CD4-positive, alpha-beta T cell treated with Interleukin-12 subunit alpha and Interleukin-12 subunit beta, for 1 hour (primary cell): ENCODE measurements around the gene ACVR1B.

Source experiments
- DNase-seq: peaks from one replicate; pipeline ENCODE4 v3.0.0-alpha.2; 2020

Gene ACVR1B

GRCh38 chr12:51944608-51945233, 6.8 kb upstream of the ACVR1B start:
- DNase-seq, result no peak

DNA sequence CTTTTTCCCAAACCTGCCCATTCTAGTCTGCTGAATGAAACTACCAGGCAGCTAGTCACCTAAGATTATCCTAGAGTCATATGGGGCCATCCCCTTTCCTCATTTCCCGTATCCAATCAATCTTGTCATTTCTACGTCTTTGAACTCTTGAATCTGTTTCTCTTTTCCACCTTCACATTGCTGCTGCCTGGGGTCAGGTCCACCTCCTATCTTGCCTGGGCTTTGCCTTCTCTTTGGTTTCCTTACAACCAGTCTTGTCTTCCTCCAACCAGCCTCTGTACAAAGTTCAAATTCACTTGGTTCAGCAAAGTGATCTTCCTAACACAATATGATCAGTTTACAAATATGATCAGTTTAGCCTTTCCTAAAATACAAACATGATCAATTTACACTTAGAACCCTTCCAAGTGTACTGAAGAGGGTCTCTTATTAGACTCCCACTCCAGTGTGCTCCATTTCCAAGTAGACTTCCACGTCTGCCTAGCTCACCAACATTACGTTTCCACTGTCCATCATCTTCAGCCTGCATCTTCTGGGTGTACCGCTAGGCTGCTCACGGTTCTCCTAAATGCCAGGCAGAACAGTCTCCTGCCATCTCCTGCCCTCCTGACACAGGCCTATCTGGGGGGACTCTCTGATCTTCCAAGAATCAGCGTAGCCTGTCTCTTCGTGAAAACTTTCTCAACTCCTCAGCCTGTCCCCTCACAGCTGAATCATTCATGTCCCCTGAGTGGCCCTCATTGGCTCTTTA, 4.1 kb upstream of the ACVR1B start:
- DNase-seq, result no peak

- DNase-seq, result no peak
These were observed 3.4 kb upstream of the ACVR1B start for GRCh38 chr12:51948066-51948465.

DNA sequence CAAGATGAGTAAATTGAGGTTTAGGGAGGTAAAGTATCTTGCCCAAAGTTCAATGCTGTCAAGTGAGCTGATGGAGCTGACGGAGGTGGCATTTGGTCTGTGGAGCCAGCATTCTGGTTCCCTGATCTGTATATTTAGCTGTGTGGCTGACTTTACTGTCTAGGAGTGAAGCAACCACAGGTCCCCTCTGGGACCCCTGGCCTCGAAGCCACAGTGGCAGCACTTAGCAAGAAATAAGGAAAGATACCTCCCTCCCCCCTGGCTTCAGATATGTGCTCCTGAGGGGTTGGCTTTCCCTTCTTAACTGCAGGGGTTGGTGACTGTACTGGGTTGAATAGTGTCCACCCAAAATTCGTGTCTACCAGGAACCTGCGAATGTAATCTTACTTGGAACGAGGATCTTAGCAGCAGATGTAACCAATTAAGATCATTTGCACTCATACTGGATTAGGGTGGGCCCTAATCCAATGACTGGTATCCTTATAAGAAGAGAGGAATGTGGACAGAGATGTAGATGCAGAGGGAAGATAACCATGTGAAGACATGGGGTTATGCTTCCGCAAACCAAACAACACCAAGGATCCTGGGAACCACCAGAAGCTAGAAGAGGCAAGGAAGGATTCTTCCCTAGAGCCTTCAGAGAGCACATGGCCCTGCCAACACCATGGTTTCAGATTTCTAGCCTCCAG, 2.0 kb upstream of the ACVR1B start:
- DNase-seq, result no peak

GRCh38 chr12:51950682-51951198, 759 bp upstream of the ACVR1B start:
- no peak for DNase-seq

DNA sequence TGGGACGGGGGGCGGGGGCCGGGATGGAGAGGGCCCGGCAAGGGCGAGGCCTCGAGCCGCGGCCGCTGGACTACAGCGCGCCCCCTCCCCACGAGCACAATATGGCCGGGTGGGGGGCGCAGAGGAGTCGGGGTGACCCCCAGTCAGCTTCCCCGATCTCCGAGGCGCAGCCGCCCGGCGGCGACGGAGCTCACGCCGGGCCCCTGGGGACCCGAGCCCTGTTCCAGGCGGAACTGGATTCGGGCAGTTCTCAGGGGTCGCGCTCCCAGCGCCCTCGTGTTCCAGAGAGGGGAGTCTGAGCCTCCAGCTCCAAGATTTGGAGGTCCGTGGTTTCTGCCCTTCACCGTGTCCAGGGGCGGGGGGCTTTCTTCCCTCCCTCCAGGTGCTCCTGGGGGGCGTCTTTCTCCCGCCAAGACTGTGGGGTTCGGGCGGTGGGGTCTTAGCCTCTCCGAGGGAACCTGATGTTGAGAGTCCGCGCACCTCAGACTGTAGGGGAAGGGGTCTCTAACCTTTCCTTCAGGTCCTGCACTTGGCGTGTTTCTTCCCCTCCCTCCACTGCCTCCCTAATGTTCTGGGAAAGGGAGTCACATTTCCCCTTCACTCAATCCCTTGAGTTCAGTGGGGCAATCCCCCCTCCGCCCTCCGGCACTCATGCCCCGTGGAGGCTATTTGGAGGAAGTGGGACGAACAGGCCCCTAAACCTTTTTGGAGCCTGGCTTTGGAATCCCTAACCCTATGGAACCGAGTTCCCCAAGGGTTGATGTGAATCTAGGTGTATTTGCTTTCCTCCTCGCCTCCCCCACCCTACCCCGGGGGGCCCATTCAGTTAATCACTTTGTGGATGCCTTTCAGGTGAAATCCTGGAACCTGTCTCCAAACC, 584 bp downstream of the ACVR1B start:
- no peak for DNase-seq

DNA sequence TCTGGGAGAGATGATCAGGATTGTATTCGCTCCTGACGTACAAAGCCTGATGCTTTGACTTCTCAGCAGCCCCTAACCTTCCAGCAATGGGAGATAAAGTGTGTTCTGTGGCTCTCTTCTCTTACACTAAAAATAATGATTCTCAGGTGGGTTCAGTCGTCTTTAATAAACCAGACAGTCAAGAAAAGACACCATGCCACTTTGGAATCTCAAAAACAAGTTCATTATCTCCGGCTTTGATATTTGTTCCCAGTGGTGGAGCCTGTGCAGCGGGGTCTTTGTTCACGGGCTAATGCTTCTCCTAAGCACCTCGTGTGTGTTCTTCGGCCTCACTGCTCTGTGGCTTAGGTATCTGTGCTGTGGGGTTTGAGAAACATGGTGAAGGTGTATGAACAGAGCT, 1.6 kb downstream of the ACVR1B start:
- no peak for DNase-seq

DNA sequence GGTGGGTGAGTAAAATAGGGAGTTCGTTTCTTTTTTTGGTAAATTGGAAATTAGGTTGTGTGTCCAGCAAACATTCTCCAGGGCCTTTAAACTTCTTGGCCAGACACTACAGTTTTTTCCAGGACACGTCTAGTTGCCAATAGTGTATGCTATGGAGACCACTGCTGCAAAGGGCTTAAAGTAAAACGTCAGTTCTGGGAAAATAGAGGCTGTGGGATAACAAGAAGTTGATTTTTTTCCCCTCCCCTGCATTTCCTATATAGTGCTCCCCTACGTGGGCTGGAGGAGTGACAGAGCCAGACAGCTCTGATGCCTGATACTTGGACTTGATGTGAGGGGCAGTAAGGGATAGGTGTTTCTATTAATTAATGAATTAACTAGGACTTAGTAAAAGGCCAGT, 2.4 kb downstream of the ACVR1B start:
- no peak for DNase-seq

DNA sequence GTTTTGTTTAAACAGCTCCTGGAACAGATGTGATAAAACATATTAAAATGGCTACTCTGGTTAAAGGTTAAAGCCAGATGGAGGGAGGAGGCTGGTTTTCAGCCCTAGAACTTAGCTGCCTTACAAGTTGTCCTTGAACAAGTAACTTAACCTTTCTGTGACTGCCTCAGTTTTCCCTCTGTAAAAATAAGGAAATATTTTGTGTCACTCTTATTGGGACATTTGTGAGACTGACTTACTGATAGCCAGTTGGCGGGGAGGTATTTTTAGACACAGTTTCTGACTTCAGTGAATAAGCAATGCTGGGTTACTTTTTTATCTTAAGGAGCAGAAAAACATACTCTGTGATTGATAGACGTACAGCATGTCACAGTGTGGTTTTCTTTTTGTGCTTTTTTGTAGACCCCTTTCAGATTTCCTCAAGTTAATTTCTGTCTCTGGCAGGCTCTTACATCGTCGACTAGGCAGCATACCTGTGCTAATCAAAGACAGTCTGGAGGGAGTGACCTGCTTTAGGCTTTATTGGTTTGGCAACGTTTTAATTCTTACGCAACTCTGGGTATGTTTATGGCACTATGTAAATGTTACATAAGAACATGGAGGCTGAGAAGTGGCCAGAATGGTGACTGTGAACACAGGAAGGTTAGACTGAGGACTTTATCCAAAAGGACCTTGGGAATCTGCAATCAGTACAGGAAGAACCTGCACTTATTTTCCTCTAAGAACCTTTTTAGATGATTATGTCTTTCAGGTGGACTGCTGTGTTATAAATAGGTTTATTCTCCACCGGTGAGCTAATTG, 3.3 kb downstream of the ACVR1B start:
- no peak for DNase-seq

- no peak for DNase-seq
These were observed 4.2 kb downstream of the ACVR1B start for GRCh38 chr12:51955702-51956101.

DNA sequence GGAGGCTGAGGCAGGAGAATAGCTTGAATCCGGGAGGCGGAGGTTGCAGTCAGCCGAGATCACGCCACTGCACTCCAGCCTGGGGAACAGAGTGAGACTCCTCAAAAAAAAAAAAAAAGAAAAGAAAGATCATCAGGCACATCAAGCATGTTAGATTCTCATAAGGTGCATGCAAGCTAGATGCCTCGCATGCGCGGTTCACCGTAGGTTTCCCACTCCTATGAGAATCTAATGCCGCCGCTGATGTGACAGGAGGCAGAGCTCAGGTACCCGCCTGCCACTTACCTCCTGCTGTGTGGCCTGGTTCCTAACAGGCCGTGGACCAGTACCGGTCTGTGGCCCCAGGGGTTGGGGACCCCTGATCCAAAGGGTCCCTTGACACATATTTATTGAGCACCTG, 7.0 kb downstream of the ACVR1B start:
- DNase-seq, result no peak

DNA sequence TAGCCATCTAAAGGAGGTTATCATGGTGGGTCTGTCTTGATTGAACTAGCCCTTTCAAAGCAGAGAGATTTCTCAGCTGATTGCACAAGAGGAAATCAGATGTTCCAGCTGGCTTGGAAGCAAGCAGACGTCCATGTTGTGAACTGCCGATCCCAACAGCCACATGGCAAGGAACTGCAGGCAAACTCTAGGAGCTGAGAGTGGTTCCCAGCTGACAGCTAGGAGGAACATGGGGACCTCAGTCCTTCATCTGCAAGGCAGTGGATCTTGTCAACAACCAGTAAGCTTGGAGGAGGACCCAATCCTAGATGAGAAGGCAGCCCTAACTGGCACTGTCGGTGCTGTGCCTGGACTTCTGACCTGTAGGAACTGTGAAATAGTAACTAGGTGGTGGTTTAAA, 7.7 kb downstream of the ACVR1B start:
- DNase-seq, result no peak

- no peak for DNase-seq
These were observed 8.4 kb downstream of the ACVR1B start for GRCh38 chr12:51959921-51960320.

- no peak for DNase-seq
These were observed 9.0 kb downstream of the ACVR1B start for GRCh38 chr12:51960488-51960887.

GRCh38 chr12:51960890-51961289, 9.4 kb downstream of the ACVR1B start:
- no peak for DNase-seq

GRCh38 chr12:51961834-51962233, 10.3 kb downstream of the ACVR1B start:
- no peak for DNase-seq

GRCh38 chr12:51962737-51963136, 11.2 kb downstream of the ACVR1B start:
- DNase-seq, result no peak

- no peak for DNase-seq
These were observed 12.0 kb downstream of the ACVR1B start for GRCh38 chr12:51963477-51963876.

DNA sequence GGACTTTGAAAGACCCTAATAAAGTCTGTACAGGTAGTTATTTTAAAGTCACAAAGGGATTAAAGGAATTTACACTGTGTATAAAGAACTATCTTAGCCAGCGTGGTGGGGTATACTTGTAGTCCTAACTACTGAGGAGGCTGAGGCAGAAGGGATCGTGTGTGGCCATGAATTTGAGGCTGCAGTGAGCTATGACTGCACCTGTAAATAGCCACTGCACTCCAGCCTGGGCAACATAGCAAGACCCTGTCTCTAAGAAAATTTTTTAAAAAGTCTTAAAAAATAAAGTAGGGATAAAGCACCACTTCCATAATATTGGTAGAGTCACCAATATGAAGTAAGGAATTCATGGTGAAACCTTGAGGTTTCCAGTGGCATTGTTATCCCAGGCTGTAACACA, 18.1 kb downstream of the ACVR1B start:
- DNase-seq, result no peak

DNA sequence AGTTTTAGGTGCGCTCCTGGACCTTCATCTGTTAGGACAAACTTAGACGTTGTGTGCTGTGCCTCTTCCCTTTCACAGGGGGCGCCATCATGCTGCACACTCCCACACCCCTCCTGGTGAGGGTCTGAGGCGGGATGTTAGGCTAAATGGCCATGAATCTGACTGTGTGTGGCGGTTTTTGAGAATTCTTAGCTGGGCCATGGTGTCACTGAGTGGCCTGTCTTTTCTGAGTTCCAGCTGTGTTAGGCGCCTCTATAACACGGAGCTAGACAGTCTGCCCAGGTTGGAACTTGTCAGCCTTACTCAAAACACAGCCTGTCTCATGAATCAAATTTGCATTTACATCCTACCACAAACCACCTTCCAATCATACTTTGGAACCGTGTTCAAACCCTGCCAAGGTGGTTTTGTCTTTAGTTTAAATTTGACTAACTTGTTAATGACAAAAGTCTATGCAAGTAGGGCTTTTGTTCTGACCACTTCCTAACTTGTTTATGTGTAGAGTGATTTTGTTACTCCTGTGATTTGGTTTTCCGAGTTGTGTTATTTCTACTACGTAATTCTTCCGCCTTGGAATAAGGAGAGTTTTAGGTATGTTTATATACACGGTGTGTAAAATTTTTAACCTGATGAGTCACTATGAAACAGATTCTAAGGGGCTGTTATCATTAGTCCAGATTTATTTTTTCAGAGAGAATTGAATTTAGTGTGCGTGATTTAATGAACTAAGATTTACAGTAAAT, 19.6 kb downstream of the ACVR1B start:
- DNase-seq, result peak; percentile 54

DNA sequence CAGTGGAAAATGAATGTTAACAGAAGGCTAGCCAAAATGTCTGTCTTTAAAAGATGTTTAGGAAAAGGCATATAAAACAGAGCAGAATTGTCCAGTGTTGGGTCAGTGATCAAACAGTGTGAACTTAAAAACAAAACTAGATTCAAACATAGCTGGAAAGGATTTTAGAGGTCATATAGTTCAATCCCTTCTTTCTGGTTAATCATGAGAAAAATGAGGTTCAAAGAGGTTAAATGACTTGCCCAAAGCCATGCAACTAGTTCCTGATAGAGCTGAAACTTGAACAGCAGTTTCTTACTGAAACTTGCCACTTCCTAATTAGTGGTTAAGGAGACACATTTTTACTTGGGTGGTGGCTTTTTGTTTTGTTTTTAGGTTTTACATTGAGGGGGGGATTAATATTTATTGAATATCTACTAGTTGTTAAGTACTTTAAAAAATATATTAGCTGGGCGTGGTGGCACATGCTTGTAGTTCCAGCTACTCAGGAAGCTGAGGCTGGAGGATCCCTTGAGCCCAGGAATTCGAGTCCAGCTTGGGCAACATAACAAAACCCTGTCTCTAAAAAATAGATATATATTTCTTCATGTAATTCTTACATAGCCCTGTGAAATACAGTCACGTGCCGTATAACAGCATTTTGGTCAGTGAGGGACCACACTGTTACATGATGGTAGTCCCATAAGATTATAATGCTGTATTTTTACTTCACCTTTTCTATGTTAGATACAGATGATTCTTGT, 20.4 kb downstream of the ACVR1B start:
- peak; percentile 25 for DNase-seq
